ENCODE results near the gene TMEM19.

TMEM19 gene

DNA sequence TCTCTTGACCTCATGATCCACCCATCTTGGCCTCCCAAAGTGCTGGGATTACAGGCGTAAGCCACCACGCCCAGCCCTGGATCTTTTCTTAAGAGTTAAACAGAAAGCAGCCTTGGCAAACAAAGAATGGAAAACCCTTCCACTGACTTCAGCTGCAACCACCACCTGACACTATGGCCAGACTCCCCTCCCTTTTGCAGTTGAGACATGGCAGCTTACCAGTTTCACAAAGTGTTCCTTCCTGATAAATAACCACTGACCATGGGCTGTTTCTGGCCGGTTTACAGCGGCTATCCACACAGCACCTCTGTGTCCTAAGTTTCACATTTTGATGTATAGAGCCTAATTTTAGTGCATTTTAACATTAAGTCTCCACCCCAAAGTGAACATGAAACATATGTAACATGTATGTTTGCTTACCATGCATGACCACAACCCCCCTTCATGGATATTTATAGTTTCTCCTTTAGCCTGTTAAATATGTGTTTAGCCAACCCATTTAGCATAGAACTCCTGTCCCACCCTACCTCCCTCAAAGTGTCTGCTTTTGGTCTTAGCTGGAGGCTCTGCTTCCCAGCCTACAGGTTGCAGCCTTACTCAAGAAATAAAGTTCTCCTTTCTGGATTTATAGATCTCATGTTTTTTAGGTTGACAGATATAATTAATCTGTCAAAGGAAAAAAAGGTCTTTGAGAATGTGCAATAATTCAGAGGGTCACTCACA, 36.1 kb downstream of the TMEM19 start:
- no peak for DNase-seq

DNA sequence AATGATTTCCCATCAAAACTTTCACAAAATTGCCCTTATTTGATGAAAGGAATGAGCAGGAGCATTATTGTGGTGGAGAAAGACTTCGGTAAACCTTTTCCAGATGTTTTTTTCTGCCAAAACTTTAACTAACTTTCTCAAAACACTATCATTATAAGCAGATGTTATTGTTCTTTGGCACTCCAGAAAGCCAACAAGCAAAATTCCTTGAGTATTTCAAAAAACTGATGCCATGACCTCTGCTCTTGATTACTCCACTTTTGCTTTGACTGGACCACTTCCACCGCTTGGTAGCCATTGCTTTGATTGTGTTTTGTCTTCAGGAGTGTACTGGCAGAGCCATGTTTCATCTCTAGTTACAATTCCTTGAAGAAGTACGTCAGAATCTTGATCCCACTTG, 39.1 kb downstream of the TMEM19 start:
- DNase-seq: no peak

GRCh38 chr12:71726548-71726947, 40.7 kb downstream of the TMEM19 start:
- DNase-seq: no peak

GRCh38 chr12:71727958-71728357, 42.1 kb downstream of the TMEM19 start:
- no peak for DNase-seq

DNA sequence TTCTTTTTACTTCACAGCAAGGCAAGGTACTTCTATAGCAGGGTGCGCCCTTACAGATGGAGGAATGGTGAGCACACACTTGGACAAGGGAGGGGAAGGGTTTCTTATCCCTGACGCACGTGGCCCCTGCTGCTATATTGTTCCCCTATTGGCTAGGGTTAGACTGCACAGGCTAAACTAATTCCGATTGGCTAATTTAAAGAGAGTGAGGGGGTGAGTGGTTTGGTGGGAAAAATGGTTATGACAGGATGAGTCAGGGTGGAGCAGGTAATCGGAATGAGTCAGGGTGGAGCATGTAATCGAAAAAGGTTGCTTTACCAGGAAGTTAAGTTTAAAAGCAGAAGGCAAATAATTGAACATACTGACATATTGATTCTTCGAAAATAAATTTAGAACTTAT, 45.1 kb downstream of the TMEM19 start:
- no peak for DNase-seq

GRCh38 chr12:71731439-71732356, 45.8 kb downstream of the TMEM19 start:
- peak; percentile 61 for DNase-seq

DNA sequence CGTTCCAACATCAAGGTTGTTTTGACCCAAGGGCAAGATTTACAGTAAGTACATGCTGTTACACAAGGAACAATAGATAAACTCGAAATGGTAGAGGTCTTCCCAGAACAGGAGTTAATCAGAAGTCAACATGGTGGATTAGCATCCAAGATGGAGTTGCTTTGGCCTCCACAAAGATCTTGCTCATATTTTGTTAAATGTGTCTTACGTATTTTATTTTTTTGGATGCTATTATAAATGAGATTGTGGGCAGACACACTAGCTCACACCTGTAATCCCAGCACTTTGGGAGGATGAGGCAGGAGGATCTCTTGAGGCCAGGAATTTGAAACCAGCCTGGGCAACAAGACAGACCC, 46.5 kb downstream of the TMEM19 start:
- no peak for DNase-seq

GRCh38 chr12:71737197-71737596, 51.3 kb downstream of the TMEM19 start:
- DNase-seq: no peak

DNA sequence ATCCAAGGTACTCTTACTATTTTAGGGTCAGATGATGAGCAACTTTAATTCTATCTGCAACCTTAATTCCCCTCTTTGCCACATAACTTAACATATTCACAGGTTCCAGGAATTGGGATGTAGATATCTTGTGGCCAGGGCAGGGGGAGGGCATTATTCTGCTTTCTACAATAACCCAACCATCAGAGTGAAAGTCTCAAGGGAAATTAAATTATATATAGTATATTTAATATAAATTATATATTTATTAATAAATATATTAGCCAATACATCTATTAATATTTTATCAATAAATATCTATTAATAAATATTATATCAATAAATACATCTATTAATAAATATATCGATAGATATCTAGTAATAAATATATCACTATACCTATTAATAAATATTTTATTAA, 57.1 kb downstream of the TMEM19 start:
- DNase-seq: no peak

GRCh38 chr12:71744522-71745300, 58.8 kb downstream of the TMEM19 start:
- no peak for DNase-seq

GRCh38 chr12:71746974-71747611, 61.2 kb downstream of the TMEM19 start:
- peak; percentile 68 for DNase-seq

DNA sequence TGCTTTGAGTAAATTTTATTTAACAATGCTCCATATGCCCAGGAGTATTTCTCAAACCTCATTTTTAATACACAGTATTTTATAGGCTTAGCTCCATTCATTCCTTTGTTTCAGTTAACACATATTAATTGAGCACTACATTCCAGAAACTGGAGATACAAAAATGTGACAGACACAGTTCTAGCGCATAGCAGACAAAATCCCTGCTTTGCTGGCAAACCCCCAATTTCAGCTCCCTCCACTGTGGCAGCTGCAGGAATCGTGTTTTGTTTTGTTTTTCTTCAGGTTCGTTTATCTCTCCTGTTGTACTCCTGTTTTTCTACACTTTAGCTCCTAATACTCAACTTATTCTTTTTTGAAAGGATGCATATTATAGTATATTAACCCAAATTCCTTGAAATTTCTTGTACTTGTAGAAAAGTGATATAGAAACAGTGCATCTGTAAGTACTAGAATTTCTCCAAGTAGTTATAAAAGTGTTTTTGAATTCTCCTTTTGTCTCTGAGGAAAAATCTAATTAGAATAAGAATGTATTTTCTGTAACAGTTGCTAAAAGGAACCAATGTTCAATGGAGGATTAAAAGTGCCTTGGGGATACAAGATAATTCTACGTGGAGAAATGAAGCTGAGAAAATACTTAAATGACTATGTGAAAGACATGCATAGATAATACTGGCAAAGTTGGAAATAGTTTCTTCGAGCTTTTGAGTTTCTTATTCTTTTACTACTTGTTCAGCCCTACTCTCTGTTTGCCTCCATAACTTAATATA, 62.4 kb downstream of the TMEM19 start:
- DNase-seq: no peak

- no peak for DNase-seq
Measured at GRCh38 chr12:71749666-71750065, 63.8 kb downstream of the TMEM19 start.

- DNase-seq: no peak
Measured at GRCh38 chr12:71752891-71753290, 67.0 kb downstream of the TMEM19 start.
